BJ (cell line): ENCODE data around the gene LRFN5. TPM values are rescaled to one million over a fixed set of nuclear protein-coding genes. Genes with fewer than 3 reads are reported as not detected.

Experiments
- CTCF ChIA-PET: fragments of 350-600 bp; formaldehyde crosslinking; extraction: SDS; loops from one replicate; lab custom pipeline; 2021; ENCODE audit warnings: antibody characterized with exemption, inconsistent platforms; lab: Yijun Ruan, JAX
- POLR2A ChIA-PET: fragments of 300-600 bp; sonication (Branson Sonifier 250); formaldehyde crosslinking; extraction: SDS; loops from one replicate; lab custom pipeline; 2021; ENCODE audit warnings: antibody characterized with exemption; lab: Charles Lee
- DNase-seq: peaks from one replicate; pipeline ENCODE4 v3.0.0-alpha.2; 2011; ENCODE audit warnings: low read depth
- H3K27me3 ChIP-seq: 2 replicates; pipeline ENCODE4 v1.6.0; 2011; ENCODE audit warnings: low read length; ENCODE audit not compliant: control insufficient read depth, insufficient read depth
- H3K36me3 ChIP-seq: 2 replicates; pipeline ENCODE4 v1.5.1; 2011; ENCODE audit warnings: low read length; ENCODE audit not compliant: control insufficient read depth, insufficient read depth
- H3K4me3 ChIP-seq: 2 replicates; pipeline ENCODE4 v1.5.1; 2011; ENCODE audit warnings: low read depth, mild to moderate bottlenecking, control low read depth, low read length
- polyA plus RNA-seq: library from polyadenylated mRNA; depleted of rRNA; stranded (reverse); fragments of >200 nt; gene quantifications from 2 replicates; pipeline ENCODE4 v1.2.3, GENCODE V29; 2011
- TF ChIP-seq, protein P1 (sequence below): IDR thresholded peaks from 2 replicates; pipeline ENCODE4 v1.5.1; 2011; ENCODE audit warnings: low read depth, mild to moderate bottlenecking, control low read depth, inconsistent platforms, low read length, moderate library complexity; ENCODE audit not compliant: insufficient read depth

Gene LRFN5
- polyA plus RNA-seq, 1 experiment, result 0.05 TPM

DNA sequence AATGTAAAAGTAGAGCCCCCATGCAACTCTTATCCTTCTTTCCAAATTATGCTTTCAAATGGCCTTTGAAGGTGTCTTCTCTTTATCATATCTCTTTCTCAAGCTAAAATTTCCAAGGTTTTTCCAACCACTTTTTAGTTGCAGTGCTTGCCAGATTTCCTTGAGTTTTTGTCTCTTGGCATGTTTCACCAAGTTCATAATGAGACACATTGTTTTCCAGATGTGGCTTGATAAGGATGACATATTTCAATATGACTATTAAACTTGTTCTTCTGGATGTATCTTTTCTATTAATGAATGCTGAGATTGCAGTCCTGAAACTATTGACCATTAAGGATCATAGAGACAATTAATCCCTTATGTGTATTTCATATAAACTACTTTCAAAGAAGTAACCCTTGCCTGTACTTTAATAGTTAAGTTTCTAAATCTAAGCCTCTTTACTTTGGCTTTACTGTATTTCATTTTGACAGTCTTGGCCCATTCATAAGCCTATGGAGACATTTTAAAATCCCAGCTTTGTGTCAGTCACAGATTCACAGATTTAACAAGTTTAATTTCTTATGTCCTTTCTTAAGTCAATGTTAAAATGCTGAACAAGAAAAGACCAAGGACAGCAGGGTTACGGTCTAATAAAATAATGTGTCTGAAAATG lies 151.5 kb downstream of the LRFN5 start:
- DNase-seq, result no peak
- H3K27me3 ChIP-seq, result no peaks in the 10 kb centered on the region
- ChIA-PET POLR2A (no interaction called here), CTCF (no interaction called here)
- no peak overlapping the region for H3K4me3 ChIP-seq
- TF ChIP-seq, protein P1, sequence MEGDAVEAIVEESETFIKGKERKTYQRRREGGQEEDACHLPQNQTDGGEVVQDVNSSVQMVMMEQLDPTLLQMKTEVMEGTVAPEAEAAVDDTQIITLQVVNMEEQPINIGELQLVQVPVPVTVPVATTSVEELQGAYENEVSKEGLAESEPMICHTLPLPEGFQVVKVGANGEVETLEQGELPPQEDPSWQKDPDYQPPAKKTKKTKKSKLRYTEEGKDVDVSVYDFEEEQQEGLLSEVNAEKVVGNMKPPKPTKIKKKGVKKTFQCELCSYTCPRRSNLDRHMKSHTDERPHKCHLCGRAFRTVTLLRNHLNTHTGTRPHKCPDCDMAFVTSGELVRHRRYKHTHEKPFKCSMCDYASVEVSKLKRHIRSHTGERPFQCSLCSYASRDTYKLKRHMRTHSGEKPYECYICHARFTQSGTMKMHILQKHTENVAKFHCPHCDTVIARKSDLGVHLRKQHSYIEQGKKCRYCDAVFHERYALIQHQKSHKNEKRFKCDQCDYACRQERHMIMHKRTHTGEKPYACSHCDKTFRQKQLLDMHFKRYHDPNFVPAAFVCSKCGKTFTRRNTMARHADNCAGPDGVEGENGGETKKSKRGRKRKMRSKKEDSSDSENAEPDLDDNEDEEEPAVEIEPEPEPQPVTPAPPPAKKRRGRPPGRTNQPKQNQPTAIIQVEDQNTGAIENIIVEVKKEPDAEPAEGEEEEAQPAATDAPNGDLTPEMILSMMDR, result no peak
- no peaks in the 10 kb centered on the region for H3K36me3 ChIP-seq

DNA sequence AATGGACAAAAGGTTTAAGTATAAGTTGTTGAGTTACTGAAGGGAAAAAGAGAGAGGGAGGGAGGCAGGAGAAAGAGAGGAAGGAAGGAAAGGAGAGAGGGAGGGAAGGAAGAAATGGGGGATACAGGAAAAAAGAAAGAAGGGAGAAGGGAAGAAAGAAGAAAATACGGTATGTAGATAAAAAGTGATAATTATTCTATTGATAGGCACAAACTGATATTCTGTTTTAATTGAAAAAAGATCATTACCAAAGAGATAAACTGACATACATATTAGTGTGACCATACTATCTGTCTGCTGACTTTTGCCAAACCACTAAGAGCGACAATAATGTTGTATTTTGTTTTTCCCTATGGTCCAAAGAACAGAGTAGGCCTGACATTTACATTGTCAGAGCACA lies 154.5 kb downstream of the LRFN5 start:
- TF ChIP-seq, protein P1, result no peak
- DNase-seq, result no peak
- Histone ChIP-seq H3K27me3 (no peaks in the 10 kb centered on the region), H3K4me3 (no peak overlapping the region), H3K36me3 (no peaks in the 10 kb centered on the region)
- POLR2A ChIA-PET, result no interaction called here
- CTCF ChIA-PET, result no interaction called here

DNA sequence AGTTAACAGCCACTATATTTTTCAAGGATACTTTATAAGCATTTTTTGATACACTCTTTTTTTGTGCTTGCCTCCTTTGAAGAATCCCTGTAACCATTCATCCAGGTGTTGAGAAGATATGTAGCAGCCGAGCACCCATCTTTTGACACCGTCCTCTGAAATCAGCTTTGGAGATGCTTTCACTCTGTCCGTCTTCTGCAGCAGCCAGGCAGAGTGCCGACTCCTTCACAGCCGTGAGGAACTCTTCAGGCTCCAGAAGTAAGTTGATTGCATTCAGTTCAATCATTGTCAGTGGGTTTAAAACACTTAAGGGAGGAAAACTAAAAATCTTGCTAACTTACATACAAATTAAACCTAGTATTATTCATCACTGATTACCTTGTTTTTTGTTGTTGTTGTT lies 160.1 kb downstream of the LRFN5 start:
- TF ChIP-seq, protein P1, result no peak
- ChIA-PET CTCF (no interaction called here), POLR2A (no interaction called here)
- no peaks in the 10 kb centered on the region for H3K36me3 ChIP-seq
- no peak for DNase-seq
- no peak overlapping the region for H3K4me3 ChIP-seq
- H3K27me3 ChIP-seq, result no peaks in the 10 kb centered on the region

DNA sequence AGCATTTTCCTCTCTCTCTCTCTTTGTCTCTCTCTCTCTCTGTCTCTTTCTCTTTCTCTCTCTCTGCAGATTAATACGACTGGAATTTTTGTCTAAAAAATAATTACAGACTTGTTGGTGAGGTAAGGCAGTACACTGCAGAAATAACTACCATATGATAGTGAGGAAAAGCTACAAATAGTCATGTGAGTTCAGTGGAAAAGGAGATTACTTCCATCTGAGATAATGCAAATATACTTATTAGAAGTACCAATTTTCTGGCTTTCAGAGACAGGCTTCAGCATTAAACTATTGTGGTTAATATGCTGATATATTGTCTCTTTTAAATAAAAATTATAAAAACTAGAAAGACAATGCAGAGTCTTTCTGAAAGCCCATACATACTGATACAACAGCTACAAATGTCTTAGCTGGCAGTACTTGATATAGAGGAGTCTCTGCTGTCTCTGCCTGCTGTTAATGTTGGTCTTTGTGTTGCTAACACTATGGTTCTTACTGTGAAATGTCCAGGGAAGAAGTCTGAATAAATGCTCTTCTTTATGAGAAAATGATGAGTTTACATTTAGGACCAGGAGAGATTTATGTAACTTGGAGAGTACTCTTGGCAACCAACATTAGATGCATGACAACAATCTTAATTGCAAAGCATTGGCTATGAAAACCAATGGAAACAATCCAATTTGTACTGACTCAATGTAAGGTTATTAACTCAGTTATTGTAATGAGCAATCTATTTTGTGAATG lies 167.0 kb downstream of the LRFN5 start:
- POLR2A ChIA-PET, result no interaction called here
- H3K4me3 ChIP-seq, result no peak overlapping the region

DNA sequence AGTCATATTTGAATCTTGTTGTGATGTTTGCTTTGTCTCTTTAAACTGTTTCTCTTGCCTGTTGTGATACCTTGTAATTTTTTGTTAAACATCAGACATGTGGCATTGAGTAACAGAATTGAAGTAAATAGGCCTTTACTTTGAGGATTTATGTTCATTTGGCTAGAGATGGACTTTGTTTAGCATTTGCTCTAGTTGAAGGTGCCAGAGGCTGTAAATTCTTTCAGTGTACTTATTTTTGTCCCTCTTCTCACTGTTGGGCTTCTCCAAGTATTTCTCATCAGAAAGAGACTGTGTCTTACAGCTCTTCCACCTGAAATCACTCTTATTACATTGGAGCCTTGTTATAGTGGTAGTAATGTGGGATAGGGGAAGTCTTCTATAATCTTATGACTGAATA lies 175.8 kb downstream of the LRFN5 start:
- DNase-seq, result no peak
- CTCF ChIA-PET, result interaction anchor here (0.6 kb wide), 1 partner anchor 10 kb away, joined by 4 read pairs; no protein-coding TSS in a partner anchor
- H3K4me3 ChIP-seq, result no peak overlapping the region

More for the DNA sequence above, 167.0 kb downstream of the LRFN5 start:
- TF ChIP-seq, protein P1, result no peak
- Histone ChIP-seq H3K36me3 (no peaks in the 10 kb centered on the region), H3K27me3 (no peaks in the 10 kb centered on the region)
- CTCF ChIA-PET, result no interaction called here
- DNase-seq, result no peak

More for the DNA sequence above, 175.8 kb downstream of the LRFN5 start:
- POLR2A ChIA-PET, result no interaction called here
- Histone ChIP-seq H3K27me3 (no peaks in the 10 kb centered on the region), H3K36me3 (no peaks in the 10 kb centered on the region)
- TF ChIP-seq, protein P1, result no peak
